Stimulated activated CD4-positive, alpha-beta T cell treated with anti-CD3 and anti-CD28 coated beads, TNF-alpha, amount 100 ng/mL, for 4 hours (primary cell): ENCODE results near the gene FGD2.
"Not testable (repeated sequence)": the region's sequence is repeated elsewhere in the genome, so short reads cannot be mapped to it uniquely, and the experiment has no call there.

ENCODE experiments used
- DNase-seq, 3 experiments: peaks; one replicate each; pipeline ENCODE4 v3.0.0-alpha.2; 2020; ENCODE audit warnings: low read depth in 3 of 3

Gene FGD2

GRCh38 chr6:37057678-37058077 lies 52.2 kb downstream of the FGD2 start:
- no peak for DNase-seq

DNA sequence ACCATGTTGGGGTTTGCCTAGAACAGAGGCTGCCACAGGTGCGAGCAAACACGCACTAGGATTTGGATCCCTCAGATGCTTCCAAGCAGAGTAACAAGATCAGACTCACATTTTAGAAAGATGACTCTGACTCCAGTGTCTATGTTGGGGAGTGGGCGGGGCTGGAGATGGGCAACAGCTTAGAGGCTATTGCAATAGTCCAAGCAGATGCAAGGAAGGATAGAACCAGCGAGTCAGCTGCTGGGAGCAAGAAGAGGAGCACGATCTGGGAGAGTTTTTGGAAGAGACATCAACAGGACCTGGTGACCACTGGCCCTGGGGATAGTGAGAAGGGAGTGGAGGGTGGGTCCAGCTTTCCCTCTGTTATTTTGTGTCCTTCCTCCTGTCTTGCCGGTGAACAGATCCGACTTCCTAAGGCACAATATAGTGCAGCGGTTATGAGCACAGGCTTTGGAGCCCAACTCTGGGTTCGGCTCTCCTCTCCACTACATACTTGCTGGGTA lies 52.7 kb downstream of the FGD2 start:
- DNase-seq = no peak

DNA sequence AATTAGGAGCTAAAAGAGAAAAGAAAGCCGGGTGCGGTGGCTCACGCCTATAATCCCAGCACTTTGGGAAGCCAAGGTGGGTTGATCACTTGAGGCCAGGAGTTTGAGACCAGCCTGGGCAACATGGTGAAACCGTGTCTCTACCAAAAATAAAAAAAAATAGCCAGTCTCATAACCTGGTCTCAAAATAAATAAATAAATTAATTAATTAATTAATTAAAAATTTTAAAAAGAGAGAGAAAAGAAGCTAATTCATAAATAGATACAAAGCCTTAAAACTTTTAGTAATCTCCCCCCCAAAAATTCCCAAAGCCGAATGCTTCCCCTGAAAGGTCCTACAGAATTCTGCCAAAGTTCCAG lies 53.5 kb downstream of the FGD2 start:
- DNase-seq = not testable (repeated sequence)

GRCh38 chr6:37059344-37060194 lies 54.1 kb downstream of the FGD2 start:
- no peak for DNase-seq

DNA sequence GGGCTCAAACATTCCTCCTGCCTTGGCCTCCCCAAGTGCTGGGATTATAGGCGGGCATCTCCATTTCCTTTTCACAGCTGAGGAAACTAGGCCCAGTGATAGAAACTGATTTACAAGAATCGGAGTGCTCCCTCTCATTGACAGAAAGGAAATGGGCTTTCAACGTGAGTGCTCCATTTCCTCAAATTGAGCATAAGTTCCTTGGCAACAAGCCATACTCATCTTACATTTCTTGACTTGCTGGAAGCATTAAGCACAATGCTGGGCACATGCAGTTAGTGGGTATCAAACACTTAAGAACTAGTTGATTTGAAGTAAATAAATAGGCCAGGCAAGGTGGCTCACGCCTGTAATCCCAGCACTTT lies 54.7 kb downstream of the FGD2 start:
- no peak for DNase-seq

GRCh38 chr6:37061157-37061804 lies 55.8 kb downstream of the FGD2 start:
- no peak for DNase-seq

DNA sequence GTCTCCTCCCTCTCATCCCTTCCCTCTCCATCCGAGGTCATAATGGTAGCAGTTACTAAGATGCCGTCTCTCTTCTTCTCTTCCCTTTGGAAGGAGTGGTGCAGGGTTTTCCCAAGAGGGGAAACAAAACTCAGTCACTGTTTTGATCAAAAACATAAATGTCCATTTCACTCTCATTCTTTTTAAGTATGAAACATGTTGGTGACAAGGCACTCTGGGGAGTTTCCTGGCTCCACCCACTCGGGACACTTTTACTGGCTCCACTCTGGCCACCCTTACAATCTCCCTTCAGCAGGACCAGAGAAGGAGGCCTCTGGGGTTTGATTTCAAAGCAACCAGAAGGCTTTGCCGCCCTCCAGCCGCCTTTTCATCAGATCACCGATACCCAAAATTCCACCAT lies 57.0 kb downstream of the FGD2 start:
- DNase-seq = no peak

GRCh38 chr6:37068356-37069270 lies 63.2 kb downstream of the FGD2 start:
- DNase-seq = no peak

- DNase-seq = no peak
These were observed 64.2 kb downstream of the FGD2 start for GRCh38 chr6:37069639-37070038.

GRCh38 chr6:37072526-37072925 lies 67.1 kb downstream of the FGD2 start:
- no peak for DNase-seq

- no peak for DNase-seq
These were observed 68.8 kb downstream of the FGD2 start for GRCh38 chr6:37074053-37074827.

DNA sequence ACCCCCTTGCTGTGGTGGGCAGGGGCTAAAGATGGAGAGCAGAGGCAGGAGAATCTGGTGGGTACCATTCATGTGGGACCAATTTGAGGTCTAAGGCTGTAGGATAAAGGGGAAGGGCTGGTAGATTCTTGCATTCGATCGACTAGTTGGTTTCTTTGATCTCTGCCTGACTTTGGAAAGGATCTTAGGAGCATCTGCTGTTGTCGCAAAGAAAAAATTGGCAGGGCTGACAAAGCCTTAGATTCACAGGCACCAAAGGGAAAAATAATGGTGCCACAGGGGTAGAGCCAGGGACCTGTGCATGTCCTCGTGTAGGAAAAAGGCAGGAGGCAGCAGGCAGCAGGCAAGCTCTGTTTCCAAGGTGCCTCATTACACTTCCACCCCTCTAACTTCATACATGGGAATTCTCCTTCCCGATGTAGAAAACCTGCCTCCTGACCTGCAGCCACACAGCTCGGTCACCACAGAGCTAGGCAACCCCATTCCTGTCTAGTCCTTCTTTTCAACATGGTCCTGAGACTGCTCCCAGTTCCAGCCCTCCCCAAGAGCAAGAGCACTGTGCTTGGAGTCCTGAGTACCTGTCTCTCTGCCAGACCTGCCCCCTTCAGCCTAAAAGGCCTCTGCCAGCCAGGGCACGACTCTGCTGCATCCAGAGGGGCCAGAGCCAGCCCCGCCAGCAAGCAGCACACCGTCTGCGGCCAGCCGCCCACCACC lies 71.9 kb downstream of the FGD2 start:
- no peak for DNase-seq

DNA sequence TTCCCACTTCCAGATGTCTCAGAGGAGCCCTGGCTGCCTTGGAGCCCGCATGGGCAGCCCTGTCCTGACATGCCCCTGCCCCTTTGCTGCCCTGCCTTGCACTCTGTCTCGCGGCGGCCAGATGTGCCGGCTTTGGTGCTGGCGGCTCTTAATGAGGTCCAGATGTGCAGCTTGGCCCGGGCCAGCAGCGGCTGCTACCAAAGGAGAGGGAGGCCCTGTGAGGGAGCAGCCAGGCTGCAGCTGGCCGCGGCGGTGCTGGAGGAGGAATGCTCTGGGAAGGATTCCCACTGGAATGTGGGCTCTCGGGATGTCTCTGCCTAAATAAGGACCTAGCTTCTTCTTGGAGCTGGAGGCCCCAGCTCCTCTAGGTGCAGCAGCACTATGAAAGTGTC lies 72.4 kb downstream of the FGD2 start:
- no peak for DNase-seq
